ENCODE data around the gene MASP1.

MASP1 gene

DNA sequence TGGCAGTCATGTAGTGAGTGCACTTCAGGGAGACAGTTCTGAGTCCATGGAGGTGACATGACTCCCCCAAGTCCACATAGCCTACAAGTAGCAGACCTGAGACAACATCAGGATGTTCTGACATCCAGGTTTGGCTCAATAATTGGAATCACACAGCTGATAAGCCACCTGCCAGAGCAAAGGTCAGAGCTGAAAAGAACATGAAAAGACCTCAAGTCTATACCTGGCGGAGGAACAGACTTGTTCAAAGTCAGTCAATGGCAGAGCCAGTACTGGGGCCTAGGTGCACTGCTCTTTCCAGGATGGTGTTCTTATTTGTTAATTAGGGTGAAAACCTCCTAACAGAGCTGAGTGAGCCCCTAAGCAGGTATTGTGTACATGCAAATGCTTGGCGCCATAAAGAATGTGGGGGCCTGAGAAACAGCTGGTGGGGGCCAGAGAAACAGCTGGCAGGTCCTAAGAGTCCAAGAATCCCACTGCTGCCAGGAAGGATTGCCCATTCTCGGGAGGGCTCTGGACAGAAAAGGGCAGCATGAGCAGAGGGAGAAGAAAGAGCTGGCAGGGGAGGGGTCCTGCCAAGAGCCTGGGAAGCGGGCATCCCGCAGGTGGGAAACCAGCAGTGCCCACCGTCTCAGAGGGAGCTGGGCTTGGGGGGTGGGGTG is 17.1 kb downstream of the MASP1 start:
- TF ChIP-seq POLR2A (IDR thresholded peaks at IDR 0.05; ENCODE audit: low read depth, low read length) (no peak), SPI1 (IDR thresholded peaks at IDR 0.05; ENCODE audit: low read depth, low read length) (no peak), TAF1 (IDR thresholded peaks at IDR 0.05; ENCODE audit: low read depth, low read length) (no peak), POLR2AphosphoS5 (IDR thresholded peaks at IDR 0.05; ENCODE audit: low read depth, low read length) (no peak), POU2F2 (IDR thresholded peaks at IDR 0.05; ENCODE audit: low read depth, low read length) (no peak), PAX5 (IDR thresholded peaks at IDR 0.05; ENCODE audit: insufficient read depth, low read length, severe bottlenecking) (no peak)

DNA sequence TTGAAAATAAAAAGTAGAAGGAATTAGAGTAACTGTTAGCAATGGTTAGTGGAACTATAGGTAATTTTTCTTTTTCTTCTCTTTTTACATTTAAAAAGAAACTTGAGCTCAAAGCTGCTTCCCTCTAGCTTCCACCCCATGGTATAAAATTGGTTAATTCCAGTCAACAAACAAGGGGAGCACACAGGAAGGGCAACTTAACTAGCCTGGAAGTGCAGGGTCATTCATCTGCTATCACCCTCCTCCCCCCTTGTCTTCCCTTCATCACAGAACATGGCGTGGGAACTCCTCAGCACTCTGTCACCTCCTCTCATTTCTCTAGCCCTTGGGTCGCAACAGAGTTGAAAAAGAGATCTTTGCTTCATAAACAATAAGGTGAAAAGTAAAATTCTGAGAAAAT is 20.0 kb downstream of the MASP1 start:
- FAIRE-seq: no peak

More for the DNA sequence above, 17.1 kb downstream of the MASP1 start:
- FAIRE-seq: no peak
- DNase-seq (ENCODE audit: insufficient read length, low spot score): no peak

DNA sequence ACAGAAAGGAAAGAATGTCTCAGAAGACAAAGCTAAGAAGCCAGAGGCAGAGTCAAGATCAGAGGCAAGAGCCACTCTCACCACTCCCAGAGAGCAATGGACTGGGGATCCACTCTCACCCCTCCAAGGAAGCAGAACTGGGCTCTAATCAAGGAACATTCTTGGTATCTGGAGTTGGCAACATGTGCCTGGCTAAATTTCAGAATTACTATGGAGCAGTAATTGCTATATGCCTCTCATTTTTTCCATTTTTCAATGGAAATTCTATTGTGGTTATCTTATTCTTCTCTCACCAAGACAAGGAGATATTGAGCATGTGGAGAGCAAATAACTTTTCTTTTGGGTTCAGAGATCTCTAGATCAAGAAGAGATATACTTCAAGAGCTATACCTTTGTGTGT is 22.1 kb downstream of the MASP1 start:
- FAIRE-seq (no peak), DNase-seq (ENCODE audit: insufficient read length, low spot score) (no peak)
- TF ChIP-seq TAF1 (IDR thresholded peaks at IDR 0.05; ENCODE audit: low read depth, low read length) (no peak), POLR2A (IDR thresholded peaks at IDR 0.05; ENCODE audit: low read depth, low read length) (no peak), SPI1 (IDR thresholded peaks at IDR 0.05; ENCODE audit: low read depth, low read length) (no peak), POU2F2 (IDR thresholded peaks at IDR 0.05; ENCODE audit: low read depth, low read length) (no peak), PAX5 (IDR thresholded peaks at IDR 0.05; ENCODE audit: insufficient read depth, low read length, severe bottlenecking) (no peak), POLR2AphosphoS5 (IDR thresholded peaks at IDR 0.05; ENCODE audit: low read depth, low read length) (no peak)

More for the DNA sequence above, 20.0 kb downstream of the MASP1 start:
- TF ChIP-seq SPI1 (IDR thresholded peaks at IDR 0.05; ENCODE audit: low read depth, low read length) (no peak), POLR2AphosphoS5 (IDR thresholded peaks at IDR 0.05; ENCODE audit: low read depth, low read length) (no peak), POLR2A (IDR thresholded peaks at IDR 0.05; ENCODE audit: low read depth, low read length) (no peak), PAX5 (IDR thresholded peaks at IDR 0.05; ENCODE audit: insufficient read depth, low read length, severe bottlenecking) (no peak), TAF1 (IDR thresholded peaks at IDR 0.05; ENCODE audit: low read depth, low read length) (no peak), POU2F2 (IDR thresholded peaks at IDR 0.05; ENCODE audit: low read depth, low read length) (no peak)
- DNase-seq (ENCODE audit: insufficient read length, low spot score): no peak

GRCh38 chr3:187267306-187267705 is 24.2 kb downstream of the MASP1 start:
- DNase-seq (ENCODE audit: insufficient read length, low spot score) (no peak), FAIRE-seq (no peak)
- TF ChIP-seq POLR2AphosphoS5 (IDR thresholded peaks at IDR 0.05; ENCODE audit: low read depth, low read length): no peak
- TF ChIP-seq SPI1 (IDR thresholded peaks at IDR 0.05; ENCODE audit: low read depth, low read length): no peak
- TF ChIP-seq TAF1 (IDR thresholded peaks at IDR 0.05; ENCODE audit: low read depth, low read length): no peak
- TF ChIP-seq PAX5 (IDR thresholded peaks at IDR 0.05; ENCODE audit: insufficient read depth, low read length, severe bottlenecking): no peak
- TF ChIP-seq POLR2A (IDR thresholded peaks at IDR 0.05; ENCODE audit: low read depth, low read length): no peak
- no peak for TF ChIP-seq POU2F2 (IDR thresholded peaks at IDR 0.05; ENCODE audit: low read depth, low read length)

- TF ChIP-seq TAF1 (IDR thresholded peaks at IDR 0.05; ENCODE audit: low read depth, low read length) (no peak), POLR2AphosphoS5 (IDR thresholded peaks at IDR 0.05; ENCODE audit: low read depth, low read length) (no peak), PAX5 (IDR thresholded peaks at IDR 0.05; ENCODE audit: insufficient read depth, low read length, severe bottlenecking) (no peak), POU2F2 (IDR thresholded peaks at IDR 0.05; ENCODE audit: low read depth, low read length) (no peak), POLR2A (IDR thresholded peaks at IDR 0.05; ENCODE audit: low read depth, low read length) (no peak), SPI1 (IDR thresholded peaks at IDR 0.05; ENCODE audit: low read depth, low read length) (no peak)
- DNase-seq (ENCODE audit: insufficient read length, low spot score): no peak
- FAIRE-seq: no peak
These were observed 24.8 kb downstream of the MASP1 start for GRCh38 chr3:187266691-187267090.

DNA sequence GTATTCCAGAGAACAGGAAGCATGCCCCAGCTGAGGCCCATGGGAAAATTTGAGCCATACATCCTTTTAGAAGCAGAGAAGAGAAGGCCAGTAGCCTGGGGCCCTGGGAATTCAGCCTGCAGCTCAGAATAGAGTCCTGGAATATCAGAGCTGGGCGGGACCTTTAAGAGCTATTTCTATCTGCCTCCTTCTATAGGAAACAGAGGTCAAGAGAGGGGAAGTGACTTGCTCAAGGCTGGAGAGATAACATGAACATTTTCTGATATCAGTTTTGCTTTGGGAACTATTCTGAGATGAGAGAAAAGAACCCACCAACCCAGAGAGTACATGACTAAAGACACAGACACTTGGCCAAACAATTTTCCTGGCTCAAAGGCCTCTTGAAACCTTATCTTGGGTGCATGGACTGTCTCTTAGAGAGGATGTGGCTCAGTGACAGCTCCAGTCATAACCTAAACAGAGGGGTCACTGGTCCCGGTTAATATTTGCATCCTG is 26.0 kb downstream of the MASP1 start:
- no peak for TF ChIP-seq POLR2AphosphoS5 (IDR thresholded peaks at IDR 0.05; ENCODE audit: low read depth, low read length)
- FAIRE-seq (no peak), DNase-seq (ENCODE audit: insufficient read length, low spot score) (no peak)

DNA sequence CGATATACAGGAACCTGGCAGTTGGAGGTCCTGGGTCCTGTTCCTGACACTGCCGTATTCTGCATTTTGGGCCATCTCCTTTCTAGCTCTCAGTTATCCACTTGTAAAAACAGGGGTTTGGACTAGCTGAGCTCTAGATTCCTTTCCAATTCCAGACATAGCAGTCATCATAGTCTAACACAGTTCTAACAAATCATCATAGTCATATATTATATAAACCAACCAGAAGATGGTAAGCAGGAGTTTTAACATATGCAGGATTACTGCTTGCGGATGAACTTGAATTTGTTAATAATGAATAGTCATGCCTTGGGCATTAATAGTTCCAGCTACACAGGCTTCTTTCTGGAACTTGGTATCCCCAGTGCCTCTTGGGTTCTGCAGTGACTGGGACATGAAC is 26.6 kb downstream of the MASP1 start:
- DNase-seq (ENCODE audit: insufficient read length, low spot score) (no peak), FAIRE-seq (no peak)
- no peak for TF ChIP-seq POLR2A (IDR thresholded peaks at IDR 0.05; ENCODE audit: low read depth, low read length)
- no peak for TF ChIP-seq PAX5 (IDR thresholded peaks at IDR 0.05; ENCODE audit: insufficient read depth, low read length, severe bottlenecking)
- no peak for TF ChIP-seq SPI1 (IDR thresholded peaks at IDR 0.05; ENCODE audit: low read depth, low read length)
- no peak for TF ChIP-seq TAF1 (IDR thresholded peaks at IDR 0.05; ENCODE audit: low read depth, low read length)
- TF ChIP-seq POLR2AphosphoS5 (IDR thresholded peaks at IDR 0.05; ENCODE audit: low read depth, low read length): no peak
- TF ChIP-seq POU2F2 (IDR thresholded peaks at IDR 0.05; ENCODE audit: low read depth, low read length): no peak

GRCh38 chr3:187264021-187264420 is 27.5 kb downstream of the MASP1 start:
- no peak for DNase-seq (ENCODE audit: insufficient read length, low spot score)
- no peak for FAIRE-seq

DNA sequence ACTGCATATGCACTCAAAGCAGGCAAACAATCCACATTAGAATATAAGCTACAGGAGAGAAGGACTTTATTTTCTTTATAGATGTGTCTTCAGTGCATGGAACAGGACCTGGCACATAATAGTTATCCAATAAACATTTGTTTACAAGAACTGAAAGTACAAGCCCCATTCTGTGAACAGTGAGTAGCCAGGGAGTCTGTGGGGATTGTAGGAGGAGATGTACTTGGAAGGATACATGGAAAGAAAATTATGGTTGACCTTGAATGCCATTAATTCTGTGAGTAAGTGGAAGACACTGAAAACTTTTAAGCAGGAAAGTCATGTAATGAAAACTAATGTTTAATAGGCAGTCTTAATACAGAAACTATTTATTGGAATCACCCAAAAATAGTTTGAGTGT is 28.3 kb downstream of the MASP1 start:
- TF ChIP-seq POU2F2 (IDR thresholded peaks at IDR 0.05; ENCODE audit: low read depth, low read length): no peak
- no peak for TF ChIP-seq TAF1 (IDR thresholded peaks at IDR 0.05; ENCODE audit: low read depth, low read length)
- no peak for TF ChIP-seq SPI1 (IDR thresholded peaks at IDR 0.05; ENCODE audit: low read depth, low read length)
- TF ChIP-seq POLR2A (IDR thresholded peaks at IDR 0.05; ENCODE audit: low read depth, low read length): no peak
- no peak for TF ChIP-seq POLR2AphosphoS5 (IDR thresholded peaks at IDR 0.05; ENCODE audit: low read depth, low read length)
- no peak for TF ChIP-seq PAX5 (IDR thresholded peaks at IDR 0.05; ENCODE audit: insufficient read depth, low read length, severe bottlenecking)
- FAIRE-seq (no peak), DNase-seq (ENCODE audit: insufficient read length, low spot score) (no peak)

More at GRCh38 chr3:187264021-187264420, 27.5 kb downstream of the MASP1 start:
- TF ChIP-seq POU2F2 (IDR thresholded peaks at IDR 0.05; ENCODE audit: low read depth, low read length) (no peak), SPI1 (IDR thresholded peaks at IDR 0.05; ENCODE audit: low read depth, low read length) (no peak), PAX5 (IDR thresholded peaks at IDR 0.05; ENCODE audit: insufficient read depth, low read length, severe bottlenecking) (no peak), POLR2AphosphoS5 (IDR thresholded peaks at IDR 0.05; ENCODE audit: low read depth, low read length) (no peak), POLR2A (IDR thresholded peaks at IDR 0.05; ENCODE audit: low read depth, low read length) (no peak), TAF1 (IDR thresholded peaks at IDR 0.05; ENCODE audit: low read depth, low read length) (no peak)

- DNase-seq (ENCODE audit: insufficient read length, low spot score) (no peak), FAIRE-seq (no peak)
- no peak for TF ChIP-seq POU2F2 (IDR thresholded peaks at IDR 0.05; ENCODE audit: low read depth, low read length)
- TF ChIP-seq POLR2AphosphoS5 (IDR thresholded peaks at IDR 0.05; ENCODE audit: low read depth, low read length): no peak
- no peak for TF ChIP-seq POLR2A (IDR thresholded peaks at IDR 0.05; ENCODE audit: low read depth, low read length)
- TF ChIP-seq TAF1 (IDR thresholded peaks at IDR 0.05; ENCODE audit: low read depth, low read length): no peak
- no peak for TF ChIP-seq SPI1 (IDR thresholded peaks at IDR 0.05; ENCODE audit: low read depth, low read length)
- no peak for TF ChIP-seq PAX5 (IDR thresholded peaks at IDR 0.05; ENCODE audit: insufficient read depth, low read length, severe bottlenecking)
These were observed 29.2 kb downstream of the MASP1 start for GRCh38 chr3:187262360-187262759.
